Body of pancreas (tissue), 4 donors: ENCODE results near the gene PCDH9. TPM values are rescaled to one million over a fixed set of nuclear protein-coding genes. Genes with fewer than 3 reads are reported as not detected.

ENCODE experiments used
- ATAC-seq: fragments of 150-250 bp; one replicate; pipeline ENCODE4 v1.9.1; 2016
- DNase-seq, 4 donors: peaks; one replicate each; pipeline ENCODE4 v3.0.0-alpha.2; 2019
- H3K27ac ChIP-seq, 4 donors: fragments of 200-600 bp; sonication (generic); 1 replicate in 3 of 4; 2 replicates in 1 of 4; pipeline versions ENCODE4 v1.5.1 to v1.6.1; 2016 to 2019; ENCODE audit warnings: mild to moderate bottlenecking in 1 of 4, mixed read lengths in 1 of 4, moderate library complexity in 1 of 4
- H3K27me3 ChIP-seq, 2 donors: fragments of 200-600 bp; sonication (generic); one replicate each; pipeline ENCODE4 v1.6.0; 2016; ENCODE audit warnings: mild to moderate bottlenecking in 1 of 2
- H3K36me3 ChIP-seq, 2 donors: fragments of 200-600 bp; sonication (generic); replicated peaks in 1 of 2; 2 replicates each; pipeline ENCODE4 v1.5.1; 2016; ENCODE audit warnings: low read depth in 2 of 2; ENCODE audit not compliant: insufficient read depth in 1 of 2
- H3K4me1 ChIP-seq: fragments of 200-600 bp; sonication (generic); one replicate; pipeline ENCODE4 v1.6.0; 2016
- H3K4me3 ChIP-seq, 2 donors: fragments of 200-600 bp; sonication (generic); 1 replicate in 1 of 2; 2 replicates in 1 of 2; pipeline ENCODE4 v1.5.1; 2016 to 2019
- H3K9me3 ChIP-seq, 3 donors: fragments of 200-600 bp; sonication (generic); 1 replicate in 2 of 3; 2 replicates in 1 of 3; pipeline ENCODE4 v1.5.1; 2016
- CTCF ChIP-seq, 7 experiments: fragments of 450-650 bp in 4 of 7; fragments of 200-600 bp in 3 of 7; sonication (generic) in 3 of 7; IDR thresholded peaks; one replicate each; pipeline ENCODE4 v1.5.1; 2016 to 2019; ENCODE audit warnings: antibody characterized with exemption in 7 of 7
- POLR2A ChIP-seq, 3 donors: fragments of 450-650 bp; IDR thresholded peaks; one replicate each; pipeline ENCODE4 v1.6.1; 2016; ENCODE audit warnings: antibody characterized with exemption in 3 of 3, mild to moderate bottlenecking in 2 of 3
- WGBS, 2 donors: methylation state at CpG; one replicate each; pipeline ENCODE4 v1.1.5; 2017; 5-methylcytosine and 5-hydroxymethylcytosine counted together
- intact Hi-C: fragments of 100-400 bp; cut with DNase I; formaldehyde crosslinking; loops from one replicate; pipeline ENCODE4 v1.15.1; 2023
- total RNA-seq, 2 donors: library from RNA; depleted of rRNA; stranded (reverse); fragments of >200 nt; gene quantifications; one replicate each; pipeline ENCODE4 v1.1.0, GENCODE V29; 2016

Gene PCDH9
- total RNA-seq, 2 donors from 2014 or later = 3.6 to 3.9 TPM

DNA sequence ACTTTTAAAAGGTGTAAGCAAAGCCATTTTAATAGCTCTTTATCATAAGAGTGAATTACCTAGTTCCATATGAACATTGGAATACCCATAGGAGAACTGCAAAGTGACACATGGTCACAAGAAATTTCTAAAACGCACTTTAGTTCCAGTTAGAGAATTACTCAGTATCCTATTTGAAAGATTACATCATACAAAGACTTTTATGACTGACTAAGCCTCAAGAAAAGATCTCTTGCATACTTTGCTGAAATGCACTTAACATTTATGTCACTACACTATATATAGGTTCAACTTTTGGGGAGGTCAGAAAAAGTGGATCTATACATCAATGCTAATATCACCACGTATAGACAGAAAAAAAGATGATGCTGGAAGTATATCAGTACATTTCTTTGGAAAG lies 7.1 kb downstream of the PCDH9 start:
- no peak for TF ChIP-seq CTCF (IDR thresholded peaks at IDR 0.05)
- no peak for TF ChIP-seq POLR2A (IDR thresholded peaks at IDR 0.05)
- Histone ChIP-seq H3K4me1 (no peaks in the 10 kb centered on the region), H3K4me3 (no peak overlapping the region), H3K27ac (no peak overlapping the region), H3K27me3 (no peaks in the 10 kb centered on the region), H3K36me3 (no peaks in the 10 kb centered on the region), H3K9me3 (no peaks in the 10 kb centered on the region)
- 40 to 41% methylated on average over 2 of the region's 2 CpGs for WGBS, 2 donors
- intact Hi-C loops = no loop called here
- no peak for ATAC-seq
- DNase-seq = no peak

DNA sequence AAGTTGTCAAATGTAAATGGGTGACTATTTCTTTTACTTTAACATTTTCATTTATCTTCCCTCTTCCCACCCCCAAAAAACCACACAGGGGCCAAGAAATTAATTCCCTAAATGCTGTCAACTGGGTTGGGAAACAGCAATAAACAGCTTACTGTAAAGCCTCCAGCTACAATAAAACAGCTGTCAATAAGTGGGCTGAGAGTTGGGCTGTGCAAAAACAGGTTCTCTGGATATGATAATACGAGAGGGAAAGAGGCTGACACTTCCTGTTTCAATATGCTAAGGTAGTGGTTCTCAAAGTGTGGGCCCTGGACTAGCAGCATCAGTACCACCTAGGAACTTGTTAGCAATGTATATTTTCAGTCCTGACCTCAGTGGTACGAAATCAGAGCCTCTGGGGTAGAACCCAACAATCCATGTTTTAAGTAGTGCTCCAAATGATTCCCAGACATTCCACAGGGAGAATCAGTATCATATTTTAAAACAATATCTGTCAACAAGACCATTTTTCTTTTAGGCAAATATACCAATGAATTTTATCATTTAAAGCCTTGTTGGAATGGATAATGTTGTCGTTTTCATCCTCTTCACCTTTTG lies 8.4 kb downstream of the PCDH9 start:
- WGBS, 2 donors = 39 to 44% methylated on average over 3 of the region's 3 CpGs
- Histone ChIP-seq H3K4me3 (no peak overlapping the region), H3K36me3 (no peaks in the 10 kb centered on the region), H3K27ac (no peak overlapping the region), H3K27me3 (no peaks in the 10 kb centered on the region), H3K4me1 (no peaks in the 10 kb centered on the region), H3K9me3 (no peaks in the 10 kb centered on the region)
- DNase-seq (no peak), ATAC-seq (no peak)
- TF ChIP-seq POLR2A (IDR thresholded peaks at IDR 0.05) = no peak
- no peak for TF ChIP-seq CTCF (IDR thresholded peaks at IDR 0.05)
- intact Hi-C loops = no loop called here

DNA sequence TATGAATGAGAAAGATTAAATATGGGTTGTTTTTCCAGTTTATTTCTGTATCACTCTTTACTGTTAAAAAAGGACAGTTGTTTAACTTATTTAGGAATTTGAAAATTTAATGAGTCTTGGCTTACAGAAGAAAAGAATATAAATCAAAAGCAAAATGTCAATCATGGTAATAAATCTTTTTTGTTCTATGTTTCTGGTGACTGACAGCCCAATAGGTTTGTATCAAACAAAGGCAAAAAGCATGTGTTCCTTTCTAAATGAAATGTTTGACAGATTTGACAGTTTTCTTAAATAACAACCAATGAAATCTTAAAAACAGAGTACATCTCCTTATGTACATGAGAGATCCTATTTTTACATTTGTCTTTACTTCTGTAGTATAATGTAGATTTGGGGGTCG lies 11.0 kb downstream of the PCDH9 start:
- Histone ChIP-seq H3K36me3 (no peaks in the 10 kb centered on the region), H3K27me3 (no peaks in the 10 kb centered on the region), H3K4me1 (no peaks in the 10 kb centered on the region), H3K27ac (no peak overlapping the region), H3K9me3 (no peaks in the 10 kb centered on the region), H3K4me3 (no peak overlapping the region)
- DNase-seq (no peak), ATAC-seq (no peak)
- no peak for TF ChIP-seq CTCF (IDR thresholded peaks at IDR 0.05)
- TF ChIP-seq POLR2A (IDR thresholded peaks at IDR 0.05) = no peak
- WGBS, 2 donors = 95 to 98% methylated on average over 1 of the region's 1 CpG
- intact Hi-C loops = no loop called here

DNA sequence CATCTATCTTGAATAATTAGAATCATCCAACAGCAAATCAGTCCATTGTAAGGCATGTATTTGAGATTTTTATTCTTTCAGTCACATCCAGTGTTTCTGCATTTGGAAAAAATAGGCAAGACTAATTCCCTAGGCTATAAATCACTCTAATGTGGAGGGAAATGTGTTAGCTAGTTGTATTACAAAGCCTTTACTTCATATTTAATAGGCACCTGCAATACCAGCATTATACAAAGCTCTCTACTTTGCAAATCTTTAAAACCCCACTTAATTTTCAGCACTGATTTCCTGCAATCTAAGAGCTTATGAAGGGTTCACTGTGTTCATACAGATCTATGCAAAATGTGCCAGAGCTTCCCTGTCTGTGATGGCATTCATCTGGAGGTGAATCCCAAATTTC lies 12.3 kb downstream of the PCDH9 start:
- DNase-seq = no peak
- intact Hi-C loops = no loop called here
- no peaks in the 10 kb centered on the region for H3K36me3 ChIP-seq
- H3K27me3 ChIP-seq = no peaks in the 10 kb centered on the region
- no peak overlapping the region for H3K4me3 ChIP-seq
- no peaks in the 10 kb centered on the region for H3K4me1 ChIP-seq
- H3K27ac ChIP-seq = no peak overlapping the region
- H3K9me3 ChIP-seq = no peaks in the 10 kb centered on the region
- no peak for ATAC-seq
- TF ChIP-seq POLR2A (IDR thresholded peaks at IDR 0.05) (no peak), CTCF (IDR thresholded peaks at IDR 0.05) (no peak)

GRCh38 chr13:67216864-67217263 lies 13.3 kb downstream of the PCDH9 start:
- no peaks in the 10 kb centered on the region for H3K36me3 ChIP-seq
- 65 to 75% methylated on average over 4 of the region's 4 CpGs for WGBS, 2 donors
- peaks cover 0 to 1% of the 10 kb centered on the region in 2 donors for H3K27me3 ChIP-seq
- no peaks in the 10 kb centered on the region for H3K4me1 ChIP-seq
- no peaks in the 10 kb centered on the region for H3K9me3 ChIP-seq
- no peak for ATAC-seq
- H3K27ac ChIP-seq = no peak overlapping the region
- intact Hi-C loops = no loop called here
- H3K4me3 ChIP-seq = no peak overlapping the region
- no peak for DNase-seq
- TF ChIP-seq POLR2A (IDR thresholded peaks at IDR 0.05) = no peak
- no peak for TF ChIP-seq CTCF (IDR thresholded peaks at IDR 0.05)
